HepG2 (cell line): Measurements from ENCODE around the gene SLC35F6. TPM values are rescaled to one million over a fixed set of nuclear protein-coding genes. Genes with fewer than 3 reads are reported as not detected.

ENCODE experiments used
- CBFB ChIP-seq: sonication (generic); formaldehyde crosslinking; IDR thresholded peaks from 2 replicates; pipeline ENCODE4 v1.4.0; 2020; ENCODE audit warnings: missing genetic modification reagents
- FOXA1 ChIP-seq, 2 experiments: fragments of 450-650 bp in 1 of 2; sonication (generic) in 1 of 2; formaldehyde crosslinking in 1 of 2; IDR thresholded peaks; 2 replicates each; pipeline versions ENCODE4 v1.4.0 to v1.6.1; 2016 to 2020; ENCODE audit warnings: missing genetic modification reagents in 1 of 2
- GTF3A ChIP-seq: sonication (generic); formaldehyde crosslinking; conservative IDR thresholded peaks from 2 replicates; pipeline ENCODE4 v1.4.0; 2020; ENCODE audit warnings: mild to moderate bottlenecking, missing genetic modification reagents
- MED1 ChIP-seq: sonication (generic); formaldehyde crosslinking; IDR thresholded peaks from 2 replicates; pipeline ENCODE4 v1.4.0; 2020; ENCODE audit warnings: missing genetic modification reagents
- MTA3 ChIP-seq: sonication (generic); formaldehyde crosslinking; IDR thresholded peaks from 2 replicates; pipeline ENCODE4 v1.4.0; 2020; ENCODE audit warnings: missing genetic modification reagents
- MTF1 ChIP-seq: sonication (generic); formaldehyde crosslinking; IDR thresholded peaks from 2 replicates; pipeline ENCODE4 v1.5.0; 2020; ENCODE audit warnings: missing genetic modification reagents
- MYNN ChIP-seq: sonication (generic); formaldehyde crosslinking; IDR thresholded peaks from 2 replicates; pipeline ENCODE4 v1.4.0; 2020; ENCODE audit warnings: mild to moderate bottlenecking, low read depth, missing genetic modification reagents
- POLR2G ChIP-seq: fragments of 200-400 bp; formaldehyde crosslinking; IDR thresholded peaks from 2 replicates; pipeline ENCODE4 v1.6.1; 2018; ENCODE audit warnings: mild to moderate bottlenecking, low read depth, low read length, moderate library complexity
- USF2 ChIP-seq, 2 experiments: sonication (generic) in 1 of 2; formaldehyde crosslinking in 1 of 2; IDR thresholded peaks; 2 replicates each; pipeline versions ENCODE4 v1.5.1 to v1.6.1; 2011 to 2020; ENCODE audit warnings: borderline replicate concordance in 1 of 2, low read depth in 1 of 2, low read length in 1 of 2, mild to moderate bottlenecking in 1 of 2, missing genetic modification reagents in 1 of 2, moderate library complexity in 1 of 2
- ZFP37 ChIP-seq: sonication (generic); formaldehyde crosslinking; IDR thresholded peaks from 2 replicates; pipeline ENCODE4 v1.4.0; 2020; ENCODE audit warnings: missing genetic modification reagents, borderline replicate concordance
- ZFP62 ChIP-seq: sonication (generic); formaldehyde crosslinking; IDR thresholded peaks from 2 replicates; pipeline ENCODE4 v1.4.0; 2020; ENCODE audit warnings: missing genetic modification reagents
- ZNF563 ChIP-seq: sonication (generic); formaldehyde crosslinking; IDR thresholded peaks from 2 replicates; pipeline ENCODE4 v1.8.0; 2022; ENCODE audit warnings: mild to moderate bottlenecking, moderate library complexity, missing genetic modification reagents
- ZNF703 ChIP-seq: sonication (generic); formaldehyde crosslinking; IDR thresholded peaks from 2 replicates; pipeline ENCODE4 v1.5.1; 2020; ENCODE audit warnings: missing genetic modification reagents, mild to moderate bottlenecking, moderate library complexity, borderline replicate concordance
- ZSCAN31 ChIP-seq: sonication (generic); formaldehyde crosslinking; IDR thresholded peaks from 2 replicates; pipeline ENCODE4 v1.5.0; 2020; ENCODE audit warnings: low read depth, mild to moderate bottlenecking, missing genetic modification reagents
- polyA plus RNA-seq, 8 experiments: library from polyadenylated mRNA; depleted of rRNA in 3 of 8; stranded (reverse) in 7 of 8; unstranded in 1 of 8; fragments of >200 nt; fragmentation: Illumina TruSeq in 4 of 8; extraction: Trizol in 4 of 8; gene quantifications; 2 replicates each; pipeline versions ENCODE4 v1.2.1 to v1.2.3, GENCODE V29; 2011 to 2016; ENCODE audit warnings: low read depth in 4 of 8, missing spikeins in 1 of 8, mixed read lengths in 1 of 8; ENCODE audit not compliant: insufficient read depth in 1 of 8
- total RNA-seq, 5 experiments: library from RNA; depleted of rRNA; stranded (reverse); fragments of >200 nt; fragmentation: Illumina TruSeq; extraction: Trizol; gene quantifications; 2 replicates each; pipeline ENCODE4 v1.2.3, GENCODE V29; 2016; ENCODE audit warnings: low read depth in 1 of 5
- TF ChIP-seq, protein P1 (sequence below): sonication (generic); formaldehyde crosslinking; IDR thresholded peaks from 2 replicates; pipeline ENCODE4 v1.8.0; 2022; ENCODE audit warnings: missing genetic modification reagents, mild to moderate bottlenecking, moderate library complexity, borderline replicate concordance
- TF ChIP-seq, protein P2 (sequence below): sonication (generic); formaldehyde crosslinking; IDR thresholded peaks from 2 replicates; pipeline ENCODE4 v1.4.0; 2020; ENCODE audit warnings: missing genetic modification reagents
- TF ChIP-seq, protein P3 (sequence below): sonication (generic); formaldehyde crosslinking; IDR thresholded peaks from 2 replicates; pipeline ENCODE4 v1.5.0; 2020; ENCODE audit warnings: missing genetic modification reagents
- TF ChIP-seq, protein P4 (sequence below): sonication (generic); formaldehyde crosslinking; IDR thresholded peaks from 2 replicates; pipeline ENCODE4 v1.8.0; 2023; ENCODE audit warnings: mild to moderate bottlenecking, missing genetic modification reagents

Gene SLC35F6
- total and polyA plus RNA-seq, 2 of the 13 experiments (the other 11 are each of a cell fraction or from before 2014, with no cell fraction given) = 15.2 to 21.2 TPM

DNA sequence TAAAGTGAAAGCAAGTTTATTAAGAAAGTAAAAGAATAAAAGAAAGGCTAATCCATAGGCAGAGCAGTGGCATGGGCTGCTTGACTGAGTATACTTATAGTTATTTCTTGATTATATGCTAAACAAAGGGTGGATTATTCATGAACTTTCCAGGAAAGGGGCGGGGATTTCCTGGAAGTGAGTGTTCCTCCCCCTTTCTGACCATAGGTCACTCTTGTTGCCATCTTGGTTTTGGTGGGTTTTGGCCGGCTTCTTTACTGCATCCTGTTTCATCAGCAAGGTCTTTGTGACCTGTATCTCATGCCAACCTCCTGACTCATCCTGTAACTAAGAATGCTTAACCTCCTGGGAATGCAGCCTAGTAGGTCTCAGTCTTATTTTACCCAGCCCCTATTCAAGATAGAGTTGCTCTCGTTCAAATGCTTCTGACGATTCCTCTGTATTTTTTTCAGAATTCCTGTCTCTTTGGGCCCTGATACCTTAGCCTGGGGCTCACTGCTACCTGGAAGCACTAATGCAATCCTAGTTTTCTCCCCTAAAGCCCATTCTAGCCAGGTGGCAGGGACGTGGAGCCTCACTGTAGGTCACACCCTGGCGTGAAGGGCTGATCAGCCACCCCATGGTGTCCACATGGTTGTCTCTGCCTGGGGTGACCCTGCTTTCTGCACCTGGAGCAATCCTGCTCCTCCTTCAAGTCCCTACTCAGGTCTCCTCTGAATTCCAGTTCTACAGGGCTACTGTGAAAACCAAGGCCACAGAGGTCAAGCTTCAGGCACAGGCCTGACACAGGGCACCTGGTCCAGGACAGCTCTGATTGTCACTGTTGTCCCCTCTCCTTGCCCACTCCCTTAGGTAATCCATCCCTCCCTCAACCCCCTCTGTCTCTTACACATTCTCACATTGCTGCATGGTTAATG lies 6.0 kb upstream of the SLC35F6 start (continued):
- no peak for TF ChIP-seq USF2 (IDR thresholded peaks at IDR 0.05; ENCODE audit: low read depth, low read length)
- TF ChIP-seq USF2 (CRISPR knock-in tag; IDR thresholded peaks at IDR 0.05; ENCODE audit: borderline replicate concordance) = no peak
- TF ChIP-seq, protein P1, sequence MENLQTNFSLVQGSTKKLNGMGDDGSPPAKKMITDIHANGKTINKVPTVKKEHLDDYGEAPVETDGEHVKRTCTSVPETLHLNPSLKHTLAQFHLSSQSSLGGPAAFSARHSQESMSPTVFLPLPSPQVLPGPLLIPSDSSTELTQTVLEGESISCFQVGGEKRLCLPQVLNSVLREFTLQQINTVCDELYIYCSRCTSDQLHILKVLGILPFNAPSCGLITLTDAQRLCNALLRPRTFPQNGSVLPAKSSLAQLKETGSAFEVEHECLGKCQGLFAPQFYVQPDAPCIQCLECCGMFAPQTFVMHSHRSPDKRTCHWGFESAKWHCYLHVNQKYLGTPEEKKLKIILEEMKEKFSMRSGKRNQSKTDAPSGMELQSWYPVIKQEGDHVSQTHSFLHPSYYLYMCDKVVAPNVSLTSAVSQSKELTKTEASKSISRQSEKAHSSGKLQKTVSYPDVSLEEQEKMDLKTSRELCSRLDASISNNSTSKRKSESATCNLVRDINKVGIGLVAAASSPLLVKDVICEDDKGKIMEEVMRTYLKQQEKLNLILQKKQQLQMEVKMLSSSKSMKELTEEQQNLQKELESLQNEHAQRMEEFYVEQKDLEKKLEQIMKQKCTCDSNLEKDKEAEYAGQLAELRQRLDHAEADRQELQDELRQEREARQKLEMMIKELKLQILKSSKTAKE (CRISPR knock-in tag) = no peak
- no peak for TF ChIP-seq ZNF563 (CRISPR knock-in tag)
- TF ChIP-seq, protein P2, sequence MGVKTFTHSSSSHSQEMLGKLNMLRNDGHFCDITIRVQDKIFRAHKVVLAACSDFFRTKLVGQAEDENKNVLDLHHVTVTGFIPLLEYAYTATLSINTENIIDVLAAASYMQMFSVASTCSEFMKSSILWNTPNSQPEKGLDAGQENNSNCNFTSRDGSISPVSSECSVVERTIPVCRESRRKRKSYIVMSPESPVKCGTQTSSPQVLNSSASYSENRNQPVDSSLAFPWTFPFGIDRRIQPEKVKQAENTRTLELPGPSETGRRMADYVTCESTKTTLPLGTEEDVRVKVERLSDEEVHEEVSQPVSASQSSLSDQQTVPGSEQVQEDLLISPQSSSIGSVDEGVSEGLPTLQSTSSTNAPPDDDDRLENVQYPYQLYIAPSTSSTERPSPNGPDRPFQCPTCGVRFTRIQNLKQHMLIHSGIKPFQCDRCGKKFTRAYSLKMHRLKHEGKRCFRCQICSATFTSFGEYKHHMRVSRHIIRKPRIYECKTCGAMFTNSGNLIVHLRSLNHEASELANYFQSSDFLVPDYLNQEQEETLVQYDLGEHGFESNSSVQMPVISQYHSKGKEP (CRISPR knock-in tag) = no peak
- no peak for TF ChIP-seq POLR2G
- TF ChIP-seq ZFP37 (CRISPR knock-in tag) = no peak
- TF ChIP-seq FOXA1 (IDR thresholded peaks at IDR 0.05) = no peak
- 0 out of 2 replicates have a peak, but pooled peaks have one; percentile 10 for TF ChIP-seq FOXA1 (CRISPR knock-in tag; IDR thresholded peaks at IDR 0.05)
- no peak for TF ChIP-seq ZFP62 (CRISPR knock-in tag)
- no peak for TF ChIP-seq ZSCAN31 (CRISPR knock-in tag)
- no peak for TF ChIP-seq GTF3A (CRISPR knock-in tag)
- no peak for TF ChIP-seq ZNF703 (CRISPR knock-in tag)
- TF ChIP-seq, protein P3, sequence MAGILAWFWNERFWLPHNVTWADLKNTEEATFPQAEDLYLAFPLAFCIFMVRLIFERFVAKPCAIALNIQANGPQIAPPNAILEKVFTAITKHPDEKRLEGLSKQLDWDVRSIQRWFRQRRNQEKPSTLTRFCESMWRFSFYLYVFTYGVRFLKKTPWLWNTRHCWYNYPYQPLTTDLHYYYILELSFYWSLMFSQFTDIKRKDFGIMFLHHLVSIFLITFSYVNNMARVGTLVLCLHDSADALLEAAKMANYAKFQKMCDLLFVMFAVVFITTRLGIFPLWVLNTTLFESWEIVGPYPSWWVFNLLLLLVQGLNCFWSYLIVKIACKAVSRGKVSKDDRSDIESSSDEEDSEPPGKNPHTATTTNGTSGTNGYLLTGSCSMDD (CRISPR knock-in tag) = no peak
- TF ChIP-seq CBFB (CRISPR knock-in tag) = no peak
- TF ChIP-seq, protein P4, sequence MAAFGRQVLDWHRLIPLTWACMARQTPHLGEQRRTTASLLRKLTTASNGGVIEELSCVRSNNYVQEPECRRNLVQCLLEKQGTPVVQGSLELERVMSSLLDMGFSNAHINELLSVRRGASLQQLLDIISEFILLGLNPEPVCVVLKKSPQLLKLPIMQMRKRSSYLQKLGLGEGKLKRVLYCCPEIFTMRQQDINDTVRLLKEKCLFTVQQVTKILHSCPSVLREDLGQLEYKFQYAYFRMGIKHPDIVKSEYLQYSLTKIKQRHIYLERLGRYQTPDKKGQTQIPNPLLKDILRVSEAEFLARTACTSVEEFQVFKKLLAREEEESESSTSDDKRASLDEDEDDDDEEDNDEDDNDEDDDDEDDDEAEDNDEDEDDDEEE = no peak
- no peak for TF ChIP-seq MTF1 (CRISPR knock-in tag)
- TF ChIP-seq MED1 = peak; percentile 72
- no peak for TF ChIP-seq MYNN (CRISPR knock-in tag)
- TF ChIP-seq MTA3 (CRISPR knock-in tag) = no peak
